MM.1S (cell line): ENCODE measurements around the gene MPZL1.

Experiments used
- DNase-seq: peaks from one replicate; pipeline ENCODE4 v3.0.0-alpha.2; 2015
- H2AFZ ChIP-seq: fragments of 300-600 bp; sonication (generic); 2 replicates; pipeline ENCODE4 v1.6.0; 2016; ENCODE audit warnings: antibody characterized with exemption, low read length
- H3F3A ChIP-seq: fragments of 300-600 bp; sonication (generic); 2 replicates; pipeline ENCODE4 v1.6.1; 2016; ENCODE audit warnings: mild to moderate bottlenecking, antibody characterized with exemption, low read length, moderate library complexity, mixed read lengths; ENCODE audit not compliant: insufficient read depth
- H3K27ac ChIP-seq: fragments of 300-600 bp; sonication (generic); 2 replicates; pipeline ENCODE4 v1.5.1; 2016; ENCODE audit warnings: mild to moderate bottlenecking, low read length
- H3K27me3 ChIP-seq: fragments of 300-600 bp; sonication (generic); replicated peaks from 2 replicates; pipeline ENCODE4 v1.6.0; 2016; ENCODE audit warnings: low read length; ENCODE audit not compliant: insufficient read depth
- H3K36me3 ChIP-seq: fragments of 300-600 bp; sonication (generic); replicated peaks from 2 replicates; pipeline ENCODE4 v1.6.1; 2016; ENCODE audit warnings: mild to moderate bottlenecking, low read length, mixed read lengths; ENCODE audit not compliant: insufficient read depth
- H3K4me1 ChIP-seq: fragments of 300-600 bp; sonication (generic); 2 replicates; pipeline ENCODE4 v1.6.1; 2016; ENCODE audit warnings: low read length, mixed read lengths
- H3K4me2 ChIP-seq: fragments of 300-600 bp; sonication (generic); 2 replicates; pipeline ENCODE4 v1.6.0; 2016; ENCODE audit warnings: low read depth, low read length
- H3K4me3 ChIP-seq: fragments of 300-600 bp; sonication (generic); 2 replicates; pipeline ENCODE4 v1.5.1; 2016; ENCODE audit warnings: low read length, mixed read lengths
- H3K79me2 ChIP-seq: fragments of 300-600 bp; sonication (generic); 2 replicates; pipeline ENCODE4 v1.6.1; 2016; ENCODE audit warnings: mixed run types, low read length, mixed read lengths
- H3K9ac ChIP-seq: fragments of 300-600 bp; sonication (generic); 2 replicates; pipeline ENCODE4 v1.6.1; 2016; ENCODE audit warnings: low read length, mixed read lengths
- H3K9me2 ChIP-seq: fragments of 300-600 bp; sonication (generic); replicated peaks from 2 replicates; pipeline ENCODE4 v1.6.1; 2016; ENCODE audit warnings: mild to moderate bottlenecking, low read length, mixed read lengths; ENCODE audit not compliant: insufficient read depth
- H3K9me3 ChIP-seq: fragments of 300-600 bp; sonication (generic); replicated peaks from 2 replicates; pipeline ENCODE4 v1.6.1; 2016; ENCODE audit warnings: mild to moderate bottlenecking, low read length, mixed read lengths; ENCODE audit not compliant: insufficient read depth
- H4K20me1 ChIP-seq: fragments of 300-600 bp; sonication (generic); 2 replicates; pipeline ENCODE4 v1.6.1; 2016; ENCODE audit warnings: mild to moderate bottlenecking, low read length, moderate library complexity, mixed read lengths; ENCODE audit not compliant: insufficient read depth
- CTCF ChIP-seq: fragments of 300-600 bp; sonication (generic); IDR thresholded peaks from 2 replicates; pipeline ENCODE4 v1.5.1; 2016; ENCODE audit warnings: antibody characterized with exemption, low read length, mixed read lengths
- EZH2 ChIP-seq: fragments of 300-600 bp; sonication (generic); optimal IDR thresholded peaks from 2 replicates; pipeline ENCODE3; 2017; ENCODE audit warnings: low read depth, mild to moderate bottlenecking, antibody characterized with exemption, low read length, mixed read lengths
- EZH2phosphoT487 ChIP-seq: fragments of 300-600 bp; sonication (generic); IDR thresholded peaks from 2 replicates; pipeline ENCODE4 v1.6.1; 2018; ENCODE audit warnings: antibody characterized with exemption, low read length

Gene MPZL1

DNA sequence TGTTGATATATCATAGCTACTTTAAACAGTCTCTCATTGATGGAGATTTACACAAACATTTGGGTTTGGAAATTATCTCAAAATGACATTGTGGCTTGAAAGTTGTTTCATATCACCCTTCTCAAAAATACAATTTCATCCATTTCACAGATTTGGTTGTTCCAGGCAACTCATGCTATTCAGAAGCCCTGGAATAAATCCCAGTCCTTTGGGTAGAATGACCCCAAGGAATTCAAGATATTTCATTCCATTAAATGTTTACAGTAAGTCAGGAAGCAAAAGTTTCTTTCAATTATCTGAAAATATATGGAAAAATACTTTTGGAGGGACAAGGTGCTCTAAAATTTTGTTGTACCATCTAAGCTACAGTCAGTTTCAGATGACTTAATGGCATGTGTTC is 27.1 kb downstream of the MPZL1 start:
- Histone ChIP-seq H3K9me3 (no peaks in the 10 kb centered on the region), H3K79me2 (no peaks in the 10 kb centered on the region; the same call in 1 of the 2 replicates), H3K4me1 (peaks cover 12% of the 10 kb centered on the region), H3K4me3 (no peak overlapping the region), H4K20me1 (no peaks in the 10 kb centered on the region), H3K9me2 (no peaks in the 10 kb centered on the region), H3K27me3 (no peaks in the 10 kb centered on the region), H3K9ac (no peak overlapping the region), H3K27ac (no peak overlapping the region), H2AFZ (no peak overlapping the region), H3K36me3 (no peaks in the 10 kb centered on the region), H3F3A (peaks cover 9% of the 10 kb centered on the region; the same call in 1 of the 2 replicates), H3K4me2 (no peak overlapping the region)
- no peak for DNase-seq
- TF ChIP-seq EZH2phosphoT487 = no peak
- TF ChIP-seq CTCF = no peak
- no peak for TF ChIP-seq EZH2

GRCh38 chr1:167749741-167750140 is 28.0 kb downstream of the MPZL1 start:
- H3K9me2 ChIP-seq = no peaks in the 10 kb centered on the region
- no peaks in the 10 kb centered on the region for H4K20me1 ChIP-seq
- no peak overlapping the region for H3K4me3 ChIP-seq
- H3K36me3 ChIP-seq = no peaks in the 10 kb centered on the region
- H3K79me2 ChIP-seq = peaks cover 4% of the 10 kb centered on the region; the same call in 1 of the 2 replicates
- no peak overlapping the region for H3K4me2 ChIP-seq
- H3K4me1 ChIP-seq = peaks cover 12% of the 10 kb centered on the region
- no peaks in the 10 kb centered on the region for H3K27me3 ChIP-seq
- H3K9me3 ChIP-seq = no peaks in the 10 kb centered on the region
- H3K27ac ChIP-seq = no peak overlapping the region
- TF ChIP-seq EZH2 (no peak), EZH2phosphoT487 (no peak), CTCF (no peak)
- no peak overlapping the region for H3K9ac ChIP-seq
- H3F3A ChIP-seq = peaks cover 9% of the 10 kb centered on the region; the same call in 1 of the 2 replicates
- no peak overlapping the region for H2AFZ ChIP-seq
- DNase-seq = no peak

DNA sequence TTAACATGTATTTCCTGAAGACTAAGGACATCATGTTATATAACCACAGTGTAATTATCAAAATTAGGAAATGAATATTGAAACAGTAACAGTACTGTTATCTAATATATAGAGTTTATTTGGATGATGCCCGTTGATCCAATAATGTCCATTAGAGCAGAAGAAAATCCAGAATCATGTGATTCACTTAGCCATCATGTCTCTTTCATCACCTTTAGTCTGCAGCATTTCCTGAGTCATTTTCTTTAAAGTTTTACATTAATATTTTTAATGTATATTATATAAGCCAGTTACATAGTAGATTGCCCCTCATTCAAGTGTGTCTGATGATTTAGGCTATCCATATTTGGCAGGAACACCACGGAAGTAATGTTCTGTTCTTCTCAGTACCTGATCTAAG is 28.9 kb downstream of the MPZL1 start:
- no peaks in the 10 kb centered on the region for H3K36me3 ChIP-seq
- H3K27me3 ChIP-seq = no peaks in the 10 kb centered on the region
- TF ChIP-seq CTCF = no peak
- TF ChIP-seq EZH2 = no peak
- no peak for TF ChIP-seq EZH2phosphoT487
- H3K9me3 ChIP-seq = no peaks in the 10 kb centered on the region
- 0 out of 2 replicates have a peak, but pooled peaks cover 4% of the 10 kb centered on the region for H3K79me2 ChIP-seq
- H4K20me1 ChIP-seq = no peaks in the 10 kb centered on the region
- peaks cover 9% of the 10 kb centered on the region; the same call in 1 of the 2 replicates for H3F3A ChIP-seq
- H3K9me2 ChIP-seq = no peaks in the 10 kb centered on the region
- H3K4me2 ChIP-seq = no peak overlapping the region
- no peak overlapping the region for H3K9ac ChIP-seq
- H3K27ac ChIP-seq = no peak overlapping the region
- H2AFZ ChIP-seq = no peak overlapping the region
- no peak for DNase-seq
- H3K4me1 ChIP-seq = peaks cover 12% of the 10 kb centered on the region
- no peak overlapping the region for H3K4me3 ChIP-seq
